MM.1S (cell line): ENCODE results near the gene GTF2H4.

ENCODE experiments used
- DNase-seq: peaks from one replicate; pipeline ENCODE4 v3.0.0-alpha.2; 2015
- H2AFZ ChIP-seq: fragments of 300-600 bp; sonication (generic); 2 replicates; pipeline ENCODE4 v1.6.0; 2016; ENCODE audit warnings: antibody characterized with exemption, low read length
- H3F3A ChIP-seq: fragments of 300-600 bp; sonication (generic); 2 replicates; pipeline ENCODE4 v1.6.1; 2016; ENCODE audit warnings: mild to moderate bottlenecking, antibody characterized with exemption, low read length, moderate library complexity, mixed read lengths; ENCODE audit not compliant: insufficient read depth
- H3K27ac ChIP-seq: fragments of 300-600 bp; sonication (generic); 2 replicates; pipeline ENCODE4 v1.5.1; 2016; ENCODE audit warnings: mild to moderate bottlenecking, low read length
- H3K27me3 ChIP-seq: fragments of 300-600 bp; sonication (generic); replicated peaks from 2 replicates; pipeline ENCODE4 v1.6.0; 2016; ENCODE audit warnings: low read length; ENCODE audit not compliant: insufficient read depth
- H3K36me3 ChIP-seq: fragments of 300-600 bp; sonication (generic); replicated peaks from 2 replicates; pipeline ENCODE4 v1.6.1; 2016; ENCODE audit warnings: mild to moderate bottlenecking, low read length, mixed read lengths; ENCODE audit not compliant: insufficient read depth
- H3K4me1 ChIP-seq: fragments of 300-600 bp; sonication (generic); 2 replicates; pipeline ENCODE4 v1.6.1; 2016; ENCODE audit warnings: low read length, mixed read lengths
- H3K4me2 ChIP-seq: fragments of 300-600 bp; sonication (generic); 2 replicates; pipeline ENCODE4 v1.6.0; 2016; ENCODE audit warnings: low read depth, low read length
- H3K4me3 ChIP-seq: fragments of 300-600 bp; sonication (generic); 2 replicates; pipeline ENCODE4 v1.5.1; 2016; ENCODE audit warnings: low read length, mixed read lengths
- H3K79me2 ChIP-seq: fragments of 300-600 bp; sonication (generic); 2 replicates; pipeline ENCODE4 v1.6.1; 2016; ENCODE audit warnings: mixed run types, low read length, mixed read lengths
- H3K9ac ChIP-seq: fragments of 300-600 bp; sonication (generic); 2 replicates; pipeline ENCODE4 v1.6.1; 2016; ENCODE audit warnings: low read length, mixed read lengths
- H3K9me2 ChIP-seq: fragments of 300-600 bp; sonication (generic); replicated peaks from 2 replicates; pipeline ENCODE4 v1.6.1; 2016; ENCODE audit warnings: mild to moderate bottlenecking, low read length, mixed read lengths; ENCODE audit not compliant: insufficient read depth
- H3K9me3 ChIP-seq: fragments of 300-600 bp; sonication (generic); replicated peaks from 2 replicates; pipeline ENCODE4 v1.6.1; 2016; ENCODE audit warnings: mild to moderate bottlenecking, low read length, mixed read lengths; ENCODE audit not compliant: insufficient read depth
- H4K20me1 ChIP-seq: fragments of 300-600 bp; sonication (generic); 2 replicates; pipeline ENCODE4 v1.6.1; 2016; ENCODE audit warnings: mild to moderate bottlenecking, low read length, moderate library complexity, mixed read lengths; ENCODE audit not compliant: insufficient read depth
- EZH2 ChIP-seq: fragments of 300-600 bp; sonication (generic); optimal IDR thresholded peaks from 2 replicates; pipeline ENCODE3; 2017; ENCODE audit warnings: low read depth, mild to moderate bottlenecking, antibody characterized with exemption, low read length, mixed read lengths
- EZH2phosphoT487 ChIP-seq: fragments of 300-600 bp; sonication (generic); IDR thresholded peaks from 2 replicates; pipeline ENCODE4 v1.6.1; 2018; ENCODE audit warnings: antibody characterized with exemption, low read length
- TF ChIP-seq, protein P1 (sequence below): fragments of 300-600 bp; sonication (generic); IDR thresholded peaks from 2 replicates; pipeline ENCODE4 v1.5.1; 2016; ENCODE audit warnings: antibody characterized with exemption, low read length, mixed read lengths

GTF2H4 gene

DNA sequence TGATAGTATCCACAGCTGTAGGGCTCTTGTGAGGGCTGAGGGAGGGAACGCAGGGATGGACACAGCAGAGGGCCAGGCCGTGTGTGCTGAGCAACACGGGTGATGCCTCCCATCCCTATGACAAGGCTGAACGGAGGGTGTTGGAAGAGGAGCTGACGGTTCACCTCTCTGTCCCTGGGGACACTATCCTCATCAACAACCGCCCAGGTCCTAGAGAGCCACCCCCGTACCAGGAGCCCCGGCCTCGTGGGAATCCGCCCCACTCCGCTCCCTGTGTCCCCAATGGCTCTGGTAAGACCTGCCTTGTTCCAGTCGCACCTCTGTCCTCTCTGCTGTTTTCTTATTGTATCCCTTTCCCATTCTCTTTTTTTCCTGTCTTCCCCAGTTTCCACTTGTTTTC lies 13.6 kb upstream of the GTF2H4 start:
- Histone ChIP-seq H3F3A (no peaks in the 10 kb centered on the region), H3K27ac (no peak overlapping the region), H2AFZ (no peak overlapping the region), H3K79me2 (no peaks in the 10 kb centered on the region), H3K9me3 (no peaks in the 10 kb centered on the region), H3K4me2 (no peak overlapping the region), H3K27me3 (peaks cover 94% of the 10 kb centered on the region), H3K4me3 (no peak overlapping the region), H3K9ac (no peak overlapping the region), H4K20me1 (no peaks in the 10 kb centered on the region), H3K36me3 (no peaks in the 10 kb centered on the region), H3K9me2 (no peaks in the 10 kb centered on the region), H3K4me1 (no peaks in the 10 kb centered on the region)
- TF ChIP-seq, protein P1, sequence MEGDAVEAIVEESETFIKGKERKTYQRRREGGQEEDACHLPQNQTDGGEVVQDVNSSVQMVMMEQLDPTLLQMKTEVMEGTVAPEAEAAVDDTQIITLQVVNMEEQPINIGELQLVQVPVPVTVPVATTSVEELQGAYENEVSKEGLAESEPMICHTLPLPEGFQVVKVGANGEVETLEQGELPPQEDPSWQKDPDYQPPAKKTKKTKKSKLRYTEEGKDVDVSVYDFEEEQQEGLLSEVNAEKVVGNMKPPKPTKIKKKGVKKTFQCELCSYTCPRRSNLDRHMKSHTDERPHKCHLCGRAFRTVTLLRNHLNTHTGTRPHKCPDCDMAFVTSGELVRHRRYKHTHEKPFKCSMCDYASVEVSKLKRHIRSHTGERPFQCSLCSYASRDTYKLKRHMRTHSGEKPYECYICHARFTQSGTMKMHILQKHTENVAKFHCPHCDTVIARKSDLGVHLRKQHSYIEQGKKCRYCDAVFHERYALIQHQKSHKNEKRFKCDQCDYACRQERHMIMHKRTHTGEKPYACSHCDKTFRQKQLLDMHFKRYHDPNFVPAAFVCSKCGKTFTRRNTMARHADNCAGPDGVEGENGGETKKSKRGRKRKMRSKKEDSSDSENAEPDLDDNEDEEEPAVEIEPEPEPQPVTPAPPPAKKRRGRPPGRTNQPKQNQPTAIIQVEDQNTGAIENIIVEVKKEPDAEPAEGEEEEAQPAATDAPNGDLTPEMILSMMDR: no peak
- no peak for TF ChIP-seq EZH2phosphoT487
- DNase-seq: no peak

DNA sequence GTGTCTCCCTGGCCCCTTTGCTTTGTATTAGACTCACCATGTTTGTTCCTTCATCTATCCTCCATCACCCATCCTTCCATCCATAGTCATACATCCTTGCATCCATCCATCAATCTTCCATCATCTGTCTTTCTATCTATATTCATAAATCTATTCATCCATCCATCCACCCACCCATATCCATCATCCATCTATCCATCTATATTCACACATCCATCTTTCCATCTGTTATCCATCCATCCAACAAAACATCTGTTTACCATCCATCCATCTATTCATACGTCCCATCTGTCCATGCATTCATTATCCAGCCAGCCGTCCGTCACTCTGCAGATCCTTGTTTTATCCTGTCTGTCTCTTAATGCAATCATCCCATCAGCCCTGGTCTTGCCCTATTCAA lies 13.1 kb upstream of the GTF2H4 start:
- H3K4me3 ChIP-seq: no peak overlapping the region
- H3K9ac ChIP-seq: no peak overlapping the region
- no peaks in the 10 kb centered on the region for H3K79me2 ChIP-seq
- DNase-seq: no peak
- no peaks in the 10 kb centered on the region for H3K9me2 ChIP-seq
- H4K20me1 ChIP-seq: no peaks in the 10 kb centered on the region
- H2AFZ ChIP-seq: no peak overlapping the region
- H3K4me2 ChIP-seq: no peak overlapping the region
- no peak for TF ChIP-seq EZH2
- TF ChIP-seq, protein P1: no peak
- no peak for TF ChIP-seq EZH2phosphoT487
- no peaks in the 10 kb centered on the region for H3K4me1 ChIP-seq
- no peaks in the 10 kb centered on the region for H3F3A ChIP-seq
- H3K9me3 ChIP-seq: no peaks in the 10 kb centered on the region
- peaks cover 90% of the 10 kb centered on the region for H3K27me3 ChIP-seq
- H3K36me3 ChIP-seq: no peaks in the 10 kb centered on the region
- no peak overlapping the region for H3K27ac ChIP-seq

DNA sequence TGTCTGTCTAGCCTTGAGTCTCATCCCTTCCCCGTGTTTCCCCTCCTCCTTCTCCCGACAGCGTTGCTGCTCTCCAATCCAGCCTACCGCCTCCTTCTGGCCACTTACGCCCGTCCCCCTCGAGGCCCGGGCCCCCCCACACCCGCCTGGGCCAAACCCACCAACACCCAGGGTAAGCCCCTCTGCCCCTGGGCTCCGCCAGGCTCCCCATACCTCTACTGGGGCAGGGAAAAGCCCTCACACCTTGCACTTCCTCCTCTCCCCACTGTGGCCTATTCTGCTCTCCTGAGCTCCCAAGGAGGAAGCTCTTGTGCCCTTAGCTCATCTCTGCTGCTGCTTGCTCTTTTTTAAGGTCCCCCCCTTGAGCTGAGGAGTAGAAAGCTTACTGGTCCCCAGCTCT lies 12.7 kb upstream of the GTF2H4 start:
- Histone ChIP-seq H3F3A (no peaks in the 10 kb centered on the region), H2AFZ (no peak overlapping the region)
- DNase-seq: no peak

More for the DNA sequence above, 12.7 kb upstream of the GTF2H4 start:
- H3K9me3 ChIP-seq: no peaks in the 10 kb centered on the region
- H3K9me2 ChIP-seq: no peaks in the 10 kb centered on the region
- TF ChIP-seq EZH2phosphoT487 (no peak), EZH2 (no peak)
- TF ChIP-seq, protein P1: no peak
- H3K4me1 ChIP-seq: no peaks in the 10 kb centered on the region
- no peaks in the 10 kb centered on the region for H3K79me2 ChIP-seq
- peaks cover 87% of the 10 kb centered on the region for H3K27me3 ChIP-seq
- no peak overlapping the region for H3K4me3 ChIP-seq
- no peaks in the 10 kb centered on the region for H4K20me1 ChIP-seq
- H3K36me3 ChIP-seq: no peaks in the 10 kb centered on the region
- no peak overlapping the region for H3K4me2 ChIP-seq
- no peak overlapping the region for H3K9ac ChIP-seq
- no peak overlapping the region for H3K27ac ChIP-seq
